HepG2 (cell line): ENCODE measurements around the gene CDT1. TPM values are rescaled to one million over a fixed set of nuclear protein-coding genes. Genes with fewer than 3 reads are reported as not detected.

ENCODE experiments used
- AHR ChIP-seq: IDR thresholded peaks from 2 replicates; pipeline ENCODE4 v1.6.1; 2018; ENCODE audit warnings: missing genetic modification reagents, missing compliant biosample characterization
- ATF7-NPFF ChIP-seq: sonication (generic); formaldehyde crosslinking; IDR thresholded peaks from 2 replicates; pipeline ENCODE4 v1.8.1; 2023; ENCODE audit warnings: mild to moderate bottlenecking, low read depth, missing genetic modification reagents, moderate library complexity
- CERS6 ChIP-seq: sonication (generic); formaldehyde crosslinking; IDR thresholded peaks from 2 replicates; pipeline ENCODE4 v1.5.0; 2020; ENCODE audit warnings: missing genetic modification reagents
- CREB3 ChIP-seq: sonication (generic); formaldehyde crosslinking; IDR thresholded peaks from 2 replicates; pipeline ENCODE4 v1.5.0; 2020; ENCODE audit warnings: missing genetic modification reagents
- CTCF ChIP-seq: sonication (generic); formaldehyde crosslinking; IDR thresholded peaks from 2 replicates; pipeline ENCODE4 v1.5.0; 2020; ENCODE audit warnings: mild to moderate bottlenecking, missing genetic modification reagents, moderate library complexity
- FOXA1 ChIP-seq, 2 experiments: fragments of 450-650 bp in 1 of 2; sonication (generic) in 1 of 2; formaldehyde crosslinking in 1 of 2; IDR thresholded peaks; 2 replicates each; pipeline versions ENCODE4 v1.4.0 to v1.6.1; 2016 to 2020; ENCODE audit warnings: missing genetic modification reagents in 1 of 2
- HBP1 ChIP-seq: IDR thresholded peaks from 2 replicates; pipeline ENCODE4 v1.6.1; 2016; ENCODE audit warnings: low read depth, control low read depth
- KDM3A ChIP-seq: IDR thresholded peaks from 2 replicates; pipeline ENCODE4 v1.6.1; 2018; ENCODE audit warnings: low read depth, missing compliant biosample characterization
- NFE2L1 ChIP-seq: sonication (generic); formaldehyde crosslinking; IDR thresholded peaks from 2 replicates; pipeline ENCODE4 v1.4.0; 2020; ENCODE audit warnings: missing genetic modification reagents, mild to moderate bottlenecking, borderline replicate concordance
- NR1H2 ChIP-seq: sonication (generic); formaldehyde crosslinking; IDR thresholded peaks from 2 replicates; pipeline ENCODE4 v1.8.1; 2022; ENCODE audit warnings: low read depth, missing genetic modification reagents, borderline replicate concordance
- NRL ChIP-seq: sonication (generic); formaldehyde crosslinking; IDR thresholded peaks from 2 replicates; pipeline ENCODE4 v1.5.0; 2020; ENCODE audit warnings: missing genetic modification reagents, mild to moderate bottlenecking, moderate library complexity, borderline replicate concordance
- PBX3 ChIP-seq: sonication (generic); formaldehyde crosslinking; IDR thresholded peaks from 2 replicates; pipeline ENCODE4 v1.8.1; 2023; ENCODE audit warnings: missing genetic modification reagents, inconsistent platforms, borderline replicate concordance
- PHF21A ChIP-seq: sonication (generic); formaldehyde crosslinking; IDR thresholded peaks from 2 replicates; pipeline ENCODE4 v1.5.0; 2020; ENCODE audit warnings: mild to moderate bottlenecking, missing genetic modification reagents
- RFX5 ChIP-seq: IDR thresholded peaks from 2 replicates; pipeline ENCODE4 v1.6.1; 2011; ENCODE audit warnings: low read depth, low read length, improper control_type of control experiment
- SMAD9 ChIP-seq: sonication (generic); formaldehyde crosslinking; IDR thresholded peaks from 2 replicates; pipeline ENCODE4 v1.5.1; 2020; ENCODE audit warnings: mild to moderate bottlenecking, missing genetic modification reagents
- YEATS2 ChIP-seq: sonication (generic); formaldehyde crosslinking; IDR thresholded peaks from 2 replicates; pipeline ENCODE4 v1.4.0; 2020; ENCODE audit warnings: missing genetic modification reagents, borderline replicate concordance
- ZNF333 ChIP-seq: sonication (generic); formaldehyde crosslinking; IDR thresholded peaks from 2 replicates; pipeline ENCODE4 v1.4.0; 2020; ENCODE audit warnings: mild to moderate bottlenecking, missing genetic modification reagents, borderline replicate concordance
- ZNF367 ChIP-seq: sonication (generic); formaldehyde crosslinking; IDR thresholded peaks from 2 replicates; pipeline ENCODE4 v1.4.0; 2020; ENCODE audit warnings: missing genetic modification reagents, borderline replicate concordance
- ZNF724P ChIP-seq: sonication (generic); formaldehyde crosslinking; IDR thresholded peaks from 2 replicates; pipeline ENCODE4 v1.8.0; 2022; ENCODE audit warnings: missing genetic modification reagents, borderline replicate concordance
- ZNF737 ChIP-seq: sonication (generic); formaldehyde crosslinking; IDR thresholded peaks from 2 replicates; pipeline ENCODE4 v1.5.0; 2020; ENCODE audit warnings: missing genetic modification reagents, mild to moderate bottlenecking, borderline replicate concordance
- polyA plus RNA-seq, 8 experiments: library from polyadenylated mRNA; depleted of rRNA in 3 of 8; stranded (reverse) in 7 of 8; unstranded in 1 of 8; fragments of >200 nt; fragmentation: Illumina TruSeq in 4 of 8; extraction: Trizol in 4 of 8; gene quantifications; 2 replicates each; pipeline versions ENCODE4 v1.2.1 to v1.2.3, GENCODE V29; 2011 to 2016; ENCODE audit warnings: low read depth in 4 of 8, missing spikeins in 1 of 8, mixed read lengths in 1 of 8; ENCODE audit not compliant: insufficient read depth in 1 of 8
- total RNA-seq, 5 experiments: library from RNA; depleted of rRNA; stranded (reverse); fragments of >200 nt; fragmentation: Illumina TruSeq; extraction: Trizol; gene quantifications; 2 replicates each; pipeline ENCODE4 v1.2.3, GENCODE V29; 2016; ENCODE audit warnings: low read depth in 1 of 5

The CDT1 gene
- total and polyA plus RNA-seq, 2 of the 13 experiments (the other 11 are each of a cell fraction or from before 2014, with no cell fraction given) = 23.1 to 23.8 TPM

- no peak for TF ChIP-seq ZNF737 (CRISPR knock-in tag)
- TF ChIP-seq NFE2L1 = no peak
- TF ChIP-seq CREB3 = no peak
- TF ChIP-seq SMAD9 (CRISPR knock-in tag) = peak; percentile 38; the same call in 1 of the 2 replicates
- no peak for TF ChIP-seq PBX3
- TF ChIP-seq NRL (CRISPR knock-in tag) = no peak; the same call in 1 of the 2 replicates
- peak; percentile 99 for TF ChIP-seq KDM3A (CRISPR knock-in tag)
- no peak for TF ChIP-seq ZNF333 (CRISPR knock-in tag)
- TF ChIP-seq HBP1 (CRISPR knock-in tag) = peak; percentile 18; the same call in 1 of the 2 replicates
- TF ChIP-seq AHR (CRISPR knock-in tag) = 0 out of 2 replicates have a peak, but pooled peaks have one; percentile 46
- no peak for TF ChIP-seq NR1H2 (CRISPR knock-in tag)
- peak; percentile 98 for TF ChIP-seq CTCF (CRISPR knock-in tag)
- TF ChIP-seq ZNF367 = no peak
- TF ChIP-seq CERS6 (CRISPR knock-in tag) = no peak
- TF ChIP-seq ATF7-NPFF = peak; percentile 61
- TF ChIP-seq ZNF724P (CRISPR knock-in tag) = peak; percentile 61; the same call in 1 of the 2 replicates
- TF ChIP-seq FOXA1 (IDR thresholded peaks at IDR 0.05) = no peak
- TF ChIP-seq FOXA1 (CRISPR knock-in tag; IDR thresholded peaks at IDR 0.05) = no peak
- peak; percentile 98 for TF ChIP-seq PHF21A (CRISPR knock-in tag)
- no peak for TF ChIP-seq RFX5
- TF ChIP-seq YEATS2 (CRISPR knock-in tag) = peak; percentile 30; the same call in 1 of the 2 replicates
Observed at GRCh38 chr16:88759245-88759975, 44.2 kb upstream of the CDT1 start (continued).
